HG02885 (cell line): Measurements from ENCODE around the gene TMA16.
"Not testable (repeated sequence)": the region's sequence is repeated elsewhere in the genome, so short reads cannot be mapped to it uniquely, and the experiment has no call there.

Experiments
- ATAC-seq: cut with Tn5 transposase; IDR thresholded peaks from one replicate; pipeline ENCODE4 v1.9.1; 2021; ENCODE audit warnings: mild to moderate bottlenecking; ENCODE audit not compliant: unreplicated experiment, poor library complexity

Gene TMA16

GRCh38 chr4:163500586-163500985 is 6.1 kb downstream of the TMA16 start:
- ATAC-seq, result no peak

GRCh38 chr4:163505374-163505773 is 10.9 kb downstream of the TMA16 start:
- no peak for ATAC-seq

- no peak for ATAC-seq
These were observed 20.7 kb downstream of the TMA16 start for GRCh38 chr4:163515198-163515597.

GRCh38 chr4:163523791-163524365 is 29.4 kb downstream of the TMA16 start:
- ATAC-seq, result no peak

GRCh38 chr4:163525982-163526381 is 31.5 kb downstream of the TMA16 start:
- no peak for ATAC-seq

GRCh38 chr4:163527172-163527571 is 32.7 kb downstream of the TMA16 start:
- ATAC-seq, result no peak

- no peak for ATAC-seq
These were observed 34.2 kb downstream of the TMA16 start for GRCh38 chr4:163528653-163529052.

- no peak for ATAC-seq
These were observed 39.6 kb downstream of the TMA16 start for GRCh38 chr4:163534056-163534455.

GRCh38 chr4:163535657-163536056 is 41.2 kb downstream of the TMA16 start:
- peak; percentile 49 for ATAC-seq

GRCh38 chr4:163536091-163536490 is 41.6 kb downstream of the TMA16 start:
- ATAC-seq, result no peak

- ATAC-seq, result no peak
These were observed 42.6 kb downstream of the TMA16 start for GRCh38 chr4:163537114-163537513.

GRCh38 chr4:163538820-163539219 is 44.3 kb downstream of the TMA16 start:
- not testable (repeated sequence) for ATAC-seq

- no peak for ATAC-seq
These were observed 46.0 kb downstream of the TMA16 start for GRCh38 chr4:163540448-163540847.

GRCh38 chr4:163540977-163541376 is 46.5 kb downstream of the TMA16 start:
- ATAC-seq, result no peak

- no peak for ATAC-seq
These were observed 47.8 kb downstream of the TMA16 start for GRCh38 chr4:163542275-163542674.

- peak; percentile 91 for ATAC-seq
These were observed 50.0 kb downstream of the TMA16 start for GRCh38 chr4:163544407-163545038.

GRCh38 chr4:163548481-163549243 is 54.2 kb downstream of the TMA16 start:
- peak; percentile 36 for ATAC-seq

- ATAC-seq, result no peak
These were observed 56.4 kb downstream of the TMA16 start for GRCh38 chr4:163550869-163551267.

GRCh38 chr4:163553146-163553545 is 58.7 kb downstream of the TMA16 start:
- no peak for ATAC-seq

GRCh38 chr4:163554870-163555465 is 60.5 kb downstream of the TMA16 start:
- no peak for ATAC-seq

GRCh38 chr4:163556177-163556576 is 61.7 kb downstream of the TMA16 start:
- ATAC-seq, result peak; percentile 45
